ENCODE results near the gene ENKD1. TPM values are rescaled to one million over a fixed set of nuclear protein-coding genes. Genes with fewer than 3 reads are reported as not detected.

Gene ENKD1
- total and polyA plus RNA-seq, 9 donors, result 8.0 to 45.6 (median 21.7) TPM

DNA sequence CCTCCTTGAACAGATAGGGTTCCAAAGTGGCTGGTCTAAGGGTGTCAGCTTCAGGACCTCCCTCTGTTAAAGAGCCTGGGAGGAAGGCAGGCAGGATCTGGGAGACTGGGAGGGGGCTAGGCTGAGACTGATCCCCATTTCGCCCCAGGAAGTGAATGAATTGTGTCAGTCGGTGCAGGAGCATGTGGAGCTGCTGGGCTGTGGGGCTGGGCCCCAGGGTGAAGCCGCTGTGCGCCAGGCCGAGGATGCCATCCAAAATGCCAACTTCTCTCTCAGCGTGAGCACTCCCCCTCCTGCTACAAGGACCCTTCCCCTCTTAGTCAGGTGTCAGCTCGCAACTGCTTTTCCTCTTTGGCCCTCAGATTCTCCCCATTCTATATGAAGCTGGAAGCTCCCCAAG is 15.5 kb downstream of the ENKD1 start:
- no peak for DNase-seq
- 89 to 93% (median 90%) methylated on average over 7 of the region's 7 CpGs for WGBS, 3 donors
- no peak overlapping the region for H3K4me3 ChIP-seq
- no peak overlapping the region for H3K27ac ChIP-seq
- intact Hi-C loops (cut with DNase I), result loop anchor here in 1 of 4 donors (5.0 kb wide), 1 partner anchor 84 kb away; no protein-coding TSS in a partner anchor
- no peaks in the 10 kb centered on the region for H3K9me3 ChIP-seq
- H3K27me3 ChIP-seq, result peaks cover 6% of the 10 kb centered on the region
- peaks cover 8% of the 10 kb centered on the region for H3K4me1 ChIP-seq (ENCODE audit: insufficient read depth)
- TF ChIP-seq CTCF (IDR thresholded peaks at IDR 0.05) (no peak), EP300 (IDR thresholded peaks at IDR 0.05) (no peak), POLR2A (IDR thresholded peaks at IDR 0.05) (no peak)
- no peaks in the 10 kb centered on the region for H3K36me3 ChIP-seq

DNA sequence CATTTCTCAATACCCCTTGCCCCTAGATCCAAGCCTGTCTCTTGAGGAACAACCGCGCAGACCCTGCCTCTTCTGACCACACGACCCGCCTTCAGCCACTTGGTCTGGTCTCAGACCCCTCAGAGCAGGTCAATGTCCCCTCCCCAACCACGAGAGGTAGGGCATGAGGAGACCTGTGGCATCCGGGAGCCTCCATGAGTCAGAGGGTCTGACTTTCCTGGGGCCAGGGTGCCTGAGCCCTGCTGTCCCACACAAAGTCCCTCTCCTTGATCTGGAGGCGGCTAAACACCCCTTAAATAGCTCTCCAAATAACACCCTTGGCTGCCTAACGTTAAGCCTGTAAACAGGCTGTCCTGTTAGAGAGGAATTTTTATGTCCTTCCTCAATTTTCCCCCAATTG is 16.5 kb downstream of the ENKD1 start:
- no peak overlapping the region for H3K27ac ChIP-seq
- peaks cover 6% of the 10 kb centered on the region for H3K27me3 ChIP-seq
- peaks cover 8% of the 10 kb centered on the region for H3K4me1 ChIP-seq (ENCODE audit: insufficient read depth)
- no peak for DNase-seq
- no peaks in the 10 kb centered on the region for H3K36me3 ChIP-seq
- no peaks in the 10 kb centered on the region for H3K9me3 ChIP-seq
- WGBS, 3 donors, result 51 to 63% (median 59%) methylated on average over 8 of the region's 8 CpGs
- no peak for TF ChIP-seq POLR2A (IDR thresholded peaks at IDR 0.05)
- TF ChIP-seq EP300 (IDR thresholded peaks at IDR 0.05), result no peak
- TF ChIP-seq CTCF (IDR thresholded peaks at IDR 0.05), result no peak
- intact Hi-C loops (cut with DNase I), result loop anchor here in 1 of 4 donors (5.0 kb wide), 1 partner anchor 83 kb away; no protein-coding TSS in a partner anchor
- no peak overlapping the region for H3K4me3 ChIP-seq

- H3K27me3 ChIP-seq, result peaks cover 6% of the 10 kb centered on the region
These were observed 17.0 kb downstream of the ENKD1 start for GRCh38 chr16:67649494-67649931.

DNA sequence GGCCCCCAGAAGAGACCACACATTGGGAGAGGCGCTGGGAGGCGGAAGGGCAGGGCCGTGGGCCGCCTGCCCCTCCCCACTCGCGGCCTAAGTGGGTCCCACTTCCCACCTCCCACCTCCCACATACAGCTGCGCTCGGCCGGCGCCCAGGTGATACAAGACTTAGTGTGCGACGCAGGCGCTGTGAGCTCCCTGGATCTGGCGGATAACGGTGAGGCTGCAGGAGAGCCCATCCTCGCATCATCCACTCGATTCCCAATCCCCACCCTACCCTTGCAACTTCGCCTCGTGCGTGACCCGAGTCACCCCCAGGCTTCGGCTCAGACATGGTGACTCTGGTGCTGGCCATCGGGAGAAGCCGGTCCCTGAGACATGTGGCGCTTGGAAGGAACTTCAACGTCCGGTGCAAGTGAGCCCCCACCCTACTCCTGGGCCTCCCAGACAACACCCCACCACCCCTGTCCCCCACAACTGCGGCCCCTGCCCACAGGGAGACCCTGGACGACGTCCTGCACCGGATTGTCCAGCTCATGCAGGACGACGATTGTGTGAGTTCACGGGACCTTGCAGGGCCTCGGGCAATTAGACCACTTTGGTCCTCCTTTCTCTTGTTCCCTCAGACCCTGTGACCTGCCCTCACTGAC is 17.7 kb downstream of the ENKD1 start:
- no peak overlapping the region for H3K4me3 ChIP-seq
- no peaks in the 10 kb centered on the region for H3K9me3 ChIP-seq
- 23 to 42% (median 39%) methylated on average over 35 of the region's 35 CpGs for WGBS, 3 donors
- peaks cover 6% of the 10 kb centered on the region for H3K27me3 ChIP-seq
- intact Hi-C loops (cut with DNase I), result loop anchor here in 3 of 4 donors (5.0 to 10.0 kb wide), 3 partner anchors 87 to 104 kb away; partner anchors contain the start of gene CTCF (in 1 of the 3)
- TF ChIP-seq POLR2A (IDR thresholded peaks at IDR 0.05) (no peak), CTCF (IDR thresholded peaks at IDR 0.05) (no peak), EP300 (IDR thresholded peaks at IDR 0.05) (no peak)
- no peaks in the 10 kb centered on the region for H3K36me3 ChIP-seq
- DNase-seq, result no peak
- H3K27ac ChIP-seq, result no peak overlapping the region
- H3K4me1 ChIP-seq (ENCODE audit: insufficient read depth), result peaks cover 8% of the 10 kb centered on the region

More at GRCh38 chr16:67649494-67649931, 17.0 kb downstream of the ENKD1 start:
- no peak for DNase-seq
- no peak overlapping the region for H3K27ac ChIP-seq
- H3K4me3 ChIP-seq, result no peak overlapping the region
- WGBS, 3 donors, result 10 to 20% (median 11%) methylated on average over 34 of the region's 34 CpGs
- no peak for TF ChIP-seq POLR2A (IDR thresholded peaks at IDR 0.05)
- no peak for TF ChIP-seq CTCF (IDR thresholded peaks at IDR 0.05)
- no peak for TF ChIP-seq EP300 (IDR thresholded peaks at IDR 0.05)
- H3K4me1 ChIP-seq (ENCODE audit: insufficient read depth), result peaks cover 8% of the 10 kb centered on the region
- no peaks in the 10 kb centered on the region for H3K36me3 ChIP-seq
- intact Hi-C loops (cut with DNase I), result loop anchor here in 3 of 4 donors (5.0 to 10.0 kb wide), 3 partner anchors 87 to 105 kb away; partner anchors contain the start of gene CTCF (in 1 of the 3)
- H3K9me3 ChIP-seq, result no peaks in the 10 kb centered on the region
